Mesendoderm (in vitro differentiated cells): Measurements from ENCODE around the gene RPS2.

ENCODE experiments used
- DNase-seq: peaks from one replicate; pipeline ENCODE4 v3.0.0; 2013
- H2AK5ac ChIP-seq: 2 replicates; pipeline ENCODE4 v1.6.1; 2013; ENCODE audit warnings: low read length, inconsistent platforms
- H2BK120ac ChIP-seq: 2 replicates; pipeline ENCODE4 v1.6.1; 2013; ENCODE audit warnings: low read depth, mild to moderate bottlenecking, low read length, moderate library complexity, mixed read lengths
- H2BK15ac ChIP-seq: replicated peaks from 2 replicates; pipeline ENCODE4 v1.6.1; 2013; ENCODE audit warnings: low read depth, mild to moderate bottlenecking, moderate library complexity
- H2BK5ac ChIP-seq: 2 replicates; pipeline ENCODE4 v1.6.1; 2013; ENCODE audit warnings: low read length, inconsistent platforms
- H3K18ac ChIP-seq: 2 replicates; pipeline ENCODE4 v1.6.1; 2013; ENCODE audit warnings: mild to moderate bottlenecking, low read length, mixed read lengths
- H3K23ac ChIP-seq: one replicate; pipeline ENCODE4 v1.6.1; 2013; ENCODE audit warnings: low read length
- H3K27ac ChIP-seq: 2 replicates; pipeline ENCODE4 v1.5.1; 2013; ENCODE audit warnings: low read depth, mild to moderate bottlenecking, inconsistent platforms, low read length, moderate library complexity
- H3K27me3 ChIP-seq: 2 replicates; pipeline ENCODE4 v1.6.1; 2013; ENCODE audit warnings: low read length, control low read depth, mild to moderate bottlenecking, inconsistent platforms; ENCODE audit not compliant: insufficient read depth, poor library complexity
- H3K36me3 ChIP-seq: 2 replicates; pipeline ENCODE4 v1.6.1; 2013; ENCODE audit warnings: low read length, inconsistent platforms; ENCODE audit not compliant: control insufficient read depth, insufficient read depth
- H3K4ac ChIP-seq: one replicate; pipeline ENCODE4 v1.6.1; 2013; ENCODE audit warnings: low read depth, mild to moderate bottlenecking, low read length, moderate library complexity
- H3K4me1 ChIP-seq: 2 replicates; pipeline ENCODE4 v1.6.1; 2013; ENCODE audit warnings: low read depth, low read length, inconsistent platforms; ENCODE audit not compliant: control insufficient read depth
- H3K4me2 ChIP-seq: 2 replicates; pipeline ENCODE4 v1.6.1; 2013; ENCODE audit warnings: low read length
- H3K4me3 ChIP-seq: 2 replicates; pipeline ENCODE4 v1.5.1; 2013; ENCODE audit warnings: mild to moderate bottlenecking, low read length
- H3K56ac ChIP-seq: one replicate; pipeline ENCODE4 v1.6.1; 2013; ENCODE audit warnings: low read length
- H3K79me1 ChIP-seq: 2 replicates; pipeline ENCODE4 v1.6.1; 2013; ENCODE audit warnings: low read length, inconsistent platforms
- H3K79me2 ChIP-seq: 2 replicates; pipeline ENCODE4 v1.6.1; 2013; ENCODE audit warnings: mild to moderate bottlenecking, low read length; ENCODE audit not compliant: control insufficient read depth, insufficient read depth
- H3K9ac ChIP-seq: 2 replicates; pipeline ENCODE4 v1.6.1; 2013; ENCODE audit warnings: low read length, inconsistent platforms
- H4K5ac ChIP-seq: one replicate; pipeline ENCODE4 v1.6.1; 2013; ENCODE audit warnings: low read length
- H4K8ac ChIP-seq: one replicate; pipeline ENCODE4 v1.6.1; 2013; ENCODE audit warnings: low read depth, mild to moderate bottlenecking, control low read depth, low read length, moderate library complexity
- WGBS: extraction: QIAGEN DNeasy Blood & Tissue Kit; methylation state at CpG from one replicate; pipeline ENCODE4 v1.1.7; 2013; ENCODE audit warnings: low lambda C conversion rate, missing lambda C conversion rate; ENCODE audit not compliant: insufficient coverage; ENCODE audit errors: extremely low coverage; 5-methylcytosine and 5-hydroxymethylcytosine counted together

Gene RPS2

DNA sequence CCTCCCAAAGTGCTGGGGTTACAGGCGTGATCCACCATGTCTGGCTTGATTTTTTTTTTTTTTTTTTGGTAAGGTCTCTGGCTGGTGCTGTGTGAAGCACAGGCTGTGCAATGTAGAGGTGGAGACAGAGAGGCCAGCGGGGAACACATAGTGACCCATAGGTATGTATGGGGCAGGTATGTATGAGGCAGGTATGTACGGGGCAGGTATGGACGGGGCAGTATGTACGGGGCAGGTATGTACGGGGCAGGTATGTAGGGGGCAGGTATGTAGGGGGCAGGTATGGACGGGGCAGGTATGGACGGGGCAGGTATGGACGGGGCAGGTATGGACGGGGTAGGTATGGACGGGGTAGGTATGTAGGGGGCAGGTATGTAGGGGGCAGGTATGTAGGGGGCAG, 15.1 kb downstream of the RPS2 start:
- H3K4me1 ChIP-seq = no peaks in the 10 kb centered on the region
- no peak overlapping the region for H3K27ac ChIP-seq
- no peak overlapping the region for H3K4me3 ChIP-seq
- no peak overlapping the region for H2BK120ac ChIP-seq
- no peak overlapping the region for H3K23ac ChIP-seq
- no peak overlapping the region for H2AK5ac ChIP-seq
- no peak overlapping the region for H3K56ac ChIP-seq
- H3K4me2 ChIP-seq = no peak overlapping the region
- no peak overlapping the region for H2BK15ac ChIP-seq
- no peak overlapping the region for H3K4ac ChIP-seq
- no peaks in the 10 kb centered on the region for H3K27me3 ChIP-seq
- no peak overlapping the region for H2BK5ac ChIP-seq
- no peak overlapping the region for H4K5ac ChIP-seq
- H3K9ac ChIP-seq = no peak overlapping the region
- no peaks in the 10 kb centered on the region for H3K79me2 ChIP-seq
- DNase-seq = no peak
- no peaks in the 10 kb centered on the region for H3K79me1 ChIP-seq
- no peak overlapping the region for H4K8ac ChIP-seq
- no peaks in the 10 kb centered on the region for H3K36me3 ChIP-seq
- no peak overlapping the region for H3K18ac ChIP-seq
- WGBS = no CpG with 5 or more reads among the region's 11 CpGs

DNA sequence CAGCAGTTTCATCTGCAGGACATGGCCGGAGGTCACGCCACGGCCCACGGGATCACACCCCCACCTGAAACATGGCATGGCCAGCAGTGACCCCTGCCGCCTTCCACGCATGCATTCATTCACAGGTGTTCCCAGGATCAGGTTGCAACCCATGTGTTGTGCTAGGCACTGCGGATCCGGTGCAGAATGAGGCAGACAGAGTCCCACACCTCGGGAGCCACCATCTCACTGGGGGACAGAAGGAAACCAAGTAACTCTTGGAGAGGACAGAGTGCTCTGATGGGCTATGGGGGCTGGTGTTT, 17.3 kb downstream of the RPS2 start:
- WGBS = no CpG with 5 or more reads among the region's 9 CpGs
- Histone ChIP-seq H3K79me1 (no peaks in the 10 kb centered on the region), H3K23ac (no peak overlapping the region), H2BK5ac (no peak overlapping the region), H4K5ac (no peak overlapping the region), H2BK120ac (no peak overlapping the region), H3K4me3 (no peak overlapping the region), H3K27me3 (no peaks in the 10 kb centered on the region), H3K18ac (no peak overlapping the region), H3K4ac (no peak overlapping the region), H3K4me1 (no peaks in the 10 kb centered on the region), H2AK5ac (no peak overlapping the region), H4K8ac (no peak overlapping the region), H3K36me3 (no peaks in the 10 kb centered on the region), H3K9ac (no peak overlapping the region), H3K4me2 (no peak overlapping the region), H3K56ac (no peak overlapping the region), H3K27ac (no peak overlapping the region), H2BK15ac (no peak overlapping the region), H3K79me2 (no peaks in the 10 kb centered on the region)
- no peak for DNase-seq

DNA sequence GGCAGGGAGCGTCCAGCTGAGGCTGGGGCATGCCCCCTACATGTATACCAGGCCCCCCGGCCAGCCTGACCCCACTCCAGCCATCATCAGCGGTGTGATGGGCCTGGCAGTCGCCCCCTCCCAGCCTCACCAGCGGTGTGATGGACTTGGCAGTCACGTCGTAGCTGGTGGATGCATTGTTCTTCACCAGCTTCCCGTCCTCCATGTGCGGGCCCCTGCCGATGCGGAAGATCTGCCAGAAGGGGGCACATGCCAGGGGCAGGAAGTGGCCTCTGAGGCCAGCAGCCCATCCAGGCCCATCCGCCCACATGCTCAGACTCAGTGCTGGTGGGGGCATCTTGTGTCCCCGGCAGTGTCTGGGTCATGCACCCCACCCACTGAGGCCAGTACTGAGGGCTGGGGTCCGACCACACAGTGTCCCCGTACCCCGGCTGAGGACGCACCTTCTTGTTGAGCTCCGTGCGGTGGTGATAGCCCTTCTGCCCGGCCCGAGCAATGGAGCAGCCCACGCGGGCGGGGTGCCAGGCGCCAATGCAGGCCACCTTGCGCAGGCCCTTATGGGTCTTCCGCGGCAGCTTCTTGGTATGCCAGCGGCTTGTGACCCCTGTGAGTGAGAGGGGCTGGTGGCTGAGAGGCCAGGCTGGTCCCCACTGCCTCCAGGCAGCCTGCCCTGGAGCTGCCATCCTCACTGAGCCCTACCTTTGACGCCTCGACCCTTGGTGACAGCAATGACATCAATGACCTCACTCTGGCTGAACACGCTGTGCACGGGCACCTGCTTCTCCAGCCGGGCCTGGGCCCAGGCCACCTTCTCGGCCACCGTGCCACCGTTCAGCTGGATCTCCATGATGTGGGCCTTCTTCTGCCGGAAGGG, 17.9 kb downstream of the RPS2 start:
- no peak overlapping the region for H3K23ac ChIP-seq
- H4K5ac ChIP-seq = no peak overlapping the region
- no peaks in the 10 kb centered on the region for H3K27me3 ChIP-seq
- no peak overlapping the region for H2BK15ac ChIP-seq
- H2BK5ac ChIP-seq = no peak overlapping the region
- no peak overlapping the region for H3K4me3 ChIP-seq
- H3K79me1 ChIP-seq = no peaks in the 10 kb centered on the region
- no peaks in the 10 kb centered on the region for H3K36me3 ChIP-seq
- H3K56ac ChIP-seq = no peak overlapping the region
- H2AK5ac ChIP-seq = no peak overlapping the region
- H3K27ac ChIP-seq = no peak overlapping the region
- no peak overlapping the region for H2BK120ac ChIP-seq
- no peak for DNase-seq
- no peak overlapping the region for H3K4me2 ChIP-seq
- no peak overlapping the region for H3K9ac ChIP-seq
- no peaks in the 10 kb centered on the region for H3K79me2 ChIP-seq
- no peak overlapping the region for H4K8ac ChIP-seq
- H3K4ac ChIP-seq = no peak overlapping the region
- H3K4me1 ChIP-seq = no peaks in the 10 kb centered on the region
- no CpG with 5 or more reads among the region's 38 CpGs for WGBS
- H3K18ac ChIP-seq = no peak overlapping the region

DNA sequence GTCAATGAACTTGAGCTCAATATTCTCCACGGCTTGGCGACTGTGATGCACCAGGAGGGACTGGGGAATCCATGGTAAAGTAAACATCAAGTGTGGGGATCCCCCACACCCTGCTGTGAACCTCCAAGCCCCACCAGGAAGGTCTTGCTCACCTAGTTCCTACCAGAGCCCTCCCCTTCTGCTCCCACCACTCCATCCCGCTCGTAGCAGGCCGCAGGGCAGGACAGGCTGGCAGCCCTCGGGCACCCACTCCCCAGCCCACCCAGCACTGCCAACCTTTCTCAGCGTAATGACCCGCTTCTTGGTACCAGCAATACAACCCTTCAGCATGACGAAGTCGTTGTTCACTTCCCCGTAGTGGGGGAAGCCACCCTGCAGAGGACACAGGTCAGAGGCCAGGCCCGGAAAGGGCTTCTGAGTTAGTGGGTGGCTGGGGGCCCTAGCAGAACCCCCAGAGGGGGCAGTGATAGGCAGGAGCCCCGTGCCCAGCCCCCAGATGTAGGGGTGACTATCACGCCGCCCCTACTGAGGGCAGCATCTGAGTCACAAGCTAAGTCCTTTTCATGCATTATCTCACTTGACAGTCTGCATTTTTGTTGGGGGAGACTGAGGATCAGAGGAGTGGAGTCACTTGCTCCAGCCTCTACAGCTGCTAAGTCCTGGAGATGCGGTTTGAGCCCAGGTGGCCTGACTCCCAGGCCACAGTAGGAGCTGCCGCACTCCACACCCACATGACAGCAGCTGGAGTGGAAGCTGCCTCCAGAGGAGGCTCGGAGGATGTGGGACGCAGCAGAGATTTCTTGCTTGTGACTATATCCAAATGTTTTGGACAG, 18.9 kb downstream of the RPS2 start:
- Histone ChIP-seq H3K9ac (no peak overlapping the region), H3K27me3 (no peaks in the 10 kb centered on the region), H4K5ac (no peak overlapping the region), H2BK5ac (no peak overlapping the region), H2BK120ac (no peak overlapping the region), H2BK15ac (no peak overlapping the region), H3K36me3 (no peaks in the 10 kb centered on the region), H3K4me3 (no peak overlapping the region), H4K8ac (no peak overlapping the region), H3K18ac (no peak overlapping the region), H2AK5ac (no peak overlapping the region), H3K56ac (no peak overlapping the region), H3K27ac (no peak overlapping the region), H3K23ac (no peak overlapping the region), H3K4me1 (no peaks in the 10 kb centered on the region), H3K4me2 (no peak overlapping the region), H3K79me1 (no peaks in the 10 kb centered on the region), H3K79me2 (no peaks in the 10 kb centered on the region), H3K4ac (no peak overlapping the region)
- WGBS = no CpG with 5 or more reads among the region's 19 CpGs
- DNase-seq = no peak

DNA sequence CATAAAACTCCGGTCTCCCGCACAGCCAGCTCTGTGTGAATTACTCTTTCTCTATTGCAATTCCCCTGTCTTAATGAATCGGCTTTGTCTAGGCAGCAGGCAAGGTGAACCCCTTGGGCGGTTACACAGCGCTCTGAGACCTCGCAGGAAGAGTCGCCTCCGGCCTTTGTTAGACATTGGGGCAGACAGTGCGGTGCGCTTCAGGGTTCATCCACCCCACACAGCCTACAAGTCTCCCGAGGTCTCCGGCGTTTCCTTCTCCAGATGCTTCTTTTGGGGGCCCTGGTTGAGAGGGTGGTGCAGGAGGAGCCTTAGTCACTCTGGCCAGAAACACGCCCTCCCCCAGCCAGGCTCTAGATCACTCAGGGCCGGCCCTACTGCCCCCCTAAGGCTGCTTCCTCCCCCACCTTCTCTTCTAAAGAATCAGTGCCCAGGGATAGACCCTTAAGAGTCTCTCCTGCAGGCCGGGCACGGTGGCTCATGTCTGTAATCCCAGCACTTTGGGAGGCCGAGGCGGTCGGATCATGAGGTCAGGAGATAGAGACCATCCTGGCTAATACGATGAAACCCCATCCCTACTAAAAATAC, 19.9 kb downstream of the RPS2 start:
- H4K5ac ChIP-seq = no peak overlapping the region
- H2AK5ac ChIP-seq = no peak overlapping the region
- no peak overlapping the region for H3K4me3 ChIP-seq
- H2BK120ac ChIP-seq = no peak overlapping the region
- H3K27me3 ChIP-seq = no peaks in the 10 kb centered on the region
- H3K27ac ChIP-seq = no peak overlapping the region
- H3K23ac ChIP-seq = no peak overlapping the region
- no peak overlapping the region for H2BK15ac ChIP-seq
- H4K8ac ChIP-seq = no peak overlapping the region
- no peaks in the 10 kb centered on the region for H3K79me2 ChIP-seq
- no peak overlapping the region for H3K18ac ChIP-seq
- no CpG with 5 or more reads among the region's 21 CpGs for WGBS
- no peaks in the 10 kb centered on the region for H3K36me3 ChIP-seq
- DNase-seq = no peak
- H3K4me1 ChIP-seq = no peaks in the 10 kb centered on the region
- H2BK5ac ChIP-seq = no peak overlapping the region
- no peak overlapping the region for H3K4me2 ChIP-seq
- no peak overlapping the region for H3K9ac ChIP-seq
- H3K56ac ChIP-seq = no peak overlapping the region
- no peak overlapping the region for H3K4ac ChIP-seq
- H3K79me1 ChIP-seq = no peaks in the 10 kb centered on the region
